CD1c-positive myeloid dendritic cell (primary cell): ENCODE measurements around the gene SORBS1.
"Not testable (repeated sequence)": the region's sequence is repeated elsewhere in the genome, so short reads cannot be mapped to it uniquely, and the experiment has no call there.

Source experiments
- DNase-seq: peaks from one replicate; pipeline ENCODE4 v3.0.0-alpha.2; 2016; ENCODE audit errors: extremely low spot score

Gene SORBS1

GRCh38 chr10:95482501-95483233 is 78.5 kb downstream of the SORBS1 start:
- DNase-seq = no peak

GRCh38 chr10:95480901-95481491 is 80.2 kb downstream of the SORBS1 start:
- DNase-seq = no peak

GRCh38 chr10:95480102-95480900 is 80.9 kb downstream of the SORBS1 start:
- DNase-seq = no peak

GRCh38 chr10:95478935-95479334 is 82.2 kb downstream of the SORBS1 start:
- no peak for DNase-seq

GRCh38 chr10:95478185-95478584 is 83.0 kb downstream of the SORBS1 start:
- DNase-seq = no peak

GRCh38 chr10:95477175-95477520 is 84.0 kb downstream of the SORBS1 start:
- DNase-seq = no peak

GRCh38 chr10:95476469-95477174 is 84.5 kb downstream of the SORBS1 start:
- no peak for DNase-seq

- no peak for DNase-seq
Observed at GRCh38 chr10:95475827-95476468, 85.2 kb downstream of the SORBS1 start.

- no peak for DNase-seq
Observed at GRCh38 chr10:95475003-95475383, 86.2 kb downstream of the SORBS1 start.

GRCh38 chr10:95474228-95475002 is 86.8 kb downstream of the SORBS1 start:
- DNase-seq = no peak

- DNase-seq = no peak
Observed at GRCh38 chr10:95472304-95473088, 88.7 kb downstream of the SORBS1 start.

GRCh38 chr10:95469676-95470075 is 91.5 kb downstream of the SORBS1 start:
- DNase-seq = no peak

GRCh38 chr10:95469251-95469650 is 91.9 kb downstream of the SORBS1 start:
- no peak for DNase-seq

GRCh38 chr10:95467642-95468041 is 93.5 kb downstream of the SORBS1 start:
- not testable (repeated sequence) for DNase-seq

- DNase-seq = no peak
Observed at GRCh38 chr10:95467162-95467599, 94.0 kb downstream of the SORBS1 start.

GRCh38 chr10:95466436-95466835 is 94.7 kb downstream of the SORBS1 start:
- no peak for DNase-seq

GRCh38 chr10:95464280-95464679 is 96.9 kb downstream of the SORBS1 start:
- DNase-seq = no peak

GRCh38 chr10:95462740-95463667 is 98.2 kb downstream of the SORBS1 start:
- DNase-seq = no peak

GRCh38 chr10:95461611-95462010 is 99.6 kb downstream of the SORBS1 start:
- no peak for DNase-seq
